HG03342 (cell line): Measurements from ENCODE around the gene RAMACL.
"Not testable (repeated sequence)": the region's sequence is repeated elsewhere in the genome, so short reads cannot be mapped to it uniquely, and the experiment has no call there.

ENCODE experiments used
- ATAC-seq: cut with Tn5 transposase; IDR thresholded peaks from one replicate; pipeline ENCODE4 v1.9.1; 2021; ENCODE audit warnings: mild to moderate bottlenecking, moderate library complexity; ENCODE audit not compliant: unreplicated experiment

Gene RAMACL

GRCh38 chr6:166539011-166539385 lies 47.5 kb downstream of the RAMACL start:
- ATAC-seq, result not testable (repeated sequence)

GRCh38 chr6:166538297-166539010 lies 48.0 kb downstream of the RAMACL start:
- no peak for ATAC-seq

GRCh38 chr6:166534658-166535406 lies 51.6 kb downstream of the RAMACL start:
- no peak for ATAC-seq

- no peak for ATAC-seq
Observed at GRCh38 chr6:166533205-166533824, 53.2 kb downstream of the RAMACL start.
